Peyer's patch (tissue), 4 donors: ENCODE data around the gene MAP7D2.

Experiments used
- POLR2A ChIP-seq, 2 donors: fragments of 450-650 bp; IDR thresholded peaks; one replicate each; pipeline ENCODE4 v1.5.1; 2017; ENCODE audit warnings: antibody characterized with exemption in 2 of 2, mild to moderate bottlenecking in 2 of 2, moderate library complexity in 2 of 2
- TF ChIP-seq, protein P1 (sequence below), 6 experiments: fragments of 450-650 bp in 4 of 6; fragments of 200-600 bp in 2 of 6; sonication (generic) in 1 of 6; IDR thresholded peaks; one replicate each; pipeline ENCODE4 v1.5.1; 2017 to 2019; ENCODE audit warnings: antibody characterized with exemption in 6 of 6, mild to moderate bottlenecking in 3 of 6, moderate library complexity in 1 of 6

DNA sequence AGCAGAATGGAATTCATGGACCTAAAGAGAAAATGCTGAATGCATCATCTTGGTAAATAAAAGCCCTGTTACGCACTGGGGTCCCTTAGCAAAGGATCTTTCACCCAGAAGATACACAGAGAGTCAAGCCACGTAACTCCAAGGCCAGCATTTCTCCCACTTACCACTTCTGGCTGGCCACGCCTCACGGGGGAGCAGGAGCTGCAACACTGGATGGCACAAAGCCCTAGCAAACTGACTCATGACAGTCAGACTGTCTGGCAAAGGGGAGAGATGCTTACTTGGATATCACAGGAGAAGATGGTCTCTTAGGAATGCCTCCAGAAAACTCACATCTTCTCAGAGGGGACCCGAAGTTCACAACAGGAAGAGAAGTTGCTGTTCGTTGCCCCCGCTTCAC, 74.5 kb downstream of the MAP7D2 start:
- TF ChIP-seq POLR2A (IDR thresholded peaks at IDR 0.05) = no peak
- TF ChIP-seq, protein P1, sequence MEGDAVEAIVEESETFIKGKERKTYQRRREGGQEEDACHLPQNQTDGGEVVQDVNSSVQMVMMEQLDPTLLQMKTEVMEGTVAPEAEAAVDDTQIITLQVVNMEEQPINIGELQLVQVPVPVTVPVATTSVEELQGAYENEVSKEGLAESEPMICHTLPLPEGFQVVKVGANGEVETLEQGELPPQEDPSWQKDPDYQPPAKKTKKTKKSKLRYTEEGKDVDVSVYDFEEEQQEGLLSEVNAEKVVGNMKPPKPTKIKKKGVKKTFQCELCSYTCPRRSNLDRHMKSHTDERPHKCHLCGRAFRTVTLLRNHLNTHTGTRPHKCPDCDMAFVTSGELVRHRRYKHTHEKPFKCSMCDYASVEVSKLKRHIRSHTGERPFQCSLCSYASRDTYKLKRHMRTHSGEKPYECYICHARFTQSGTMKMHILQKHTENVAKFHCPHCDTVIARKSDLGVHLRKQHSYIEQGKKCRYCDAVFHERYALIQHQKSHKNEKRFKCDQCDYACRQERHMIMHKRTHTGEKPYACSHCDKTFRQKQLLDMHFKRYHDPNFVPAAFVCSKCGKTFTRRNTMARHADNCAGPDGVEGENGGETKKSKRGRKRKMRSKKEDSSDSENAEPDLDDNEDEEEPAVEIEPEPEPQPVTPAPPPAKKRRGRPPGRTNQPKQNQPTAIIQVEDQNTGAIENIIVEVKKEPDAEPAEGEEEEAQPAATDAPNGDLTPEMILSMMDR (IDR thresholded peaks at IDR 0.05) = no peak
